ENCODE data around the gene SCYGR6. TPM values are rescaled to one million over a fixed set of nuclear protein-coding genes. Genes with fewer than 3 reads are reported as not detected.

The SCYGR6 gene
- total and polyA plus RNA-seq, 4 experiments from 2014 or later: not detected

- Mint-ChIP-seq H3K36me3 (no peaks in the 10 kb centered on the region), H3K27me3 (peaks cover 4 to 17% of the 10 kb centered on the region in 2 donors), H3K9me3 (no peaks in the 10 kb centered on the region), H3K27ac (no peak overlapping the region), H3K4me3 (no peak overlapping the region), H3K4me1 (peaks cover 0 to 7% (median 0%) of the 10 kb centered on the region in 4 donors)
- Histone ChIP-seq H3K36me3 (ENCODE audit: insufficient read depth, low read length) (no peaks in the 10 kb centered on the region), H3K4me3 (ENCODE audit: low read length in 2 of 2) (no peak overlapping the region), H3K9me3 (ENCODE audit: control insufficient read depth in 1 of 2, low read length in 2 of 2) (no peaks in the 10 kb centered on the region), H3K27me3 (ENCODE audit: insufficient read depth, low read length) (no peaks in the 10 kb centered on the region), H3K27ac (ENCODE audit: low read depth, low read length) (no peak overlapping the region), H3K4me1 (ENCODE audit: insufficient read depth, low read length) (peaks cover 2% of the 10 kb centered on the region)
- intact Hi-C loops (cut with micrococcal nuclease): no loop called here
- DNase-seq: no peak
- ChIA-PET POLR2A (ENCODE audit: partially characterized antibody) (no interaction called here), CTCF (ENCODE audit: partially characterized antibody) (interaction anchor here (0.7 kb wide), 1 partner anchor 10 kb away, joined by 4 read pairs; no protein-coding TSS in a partner anchor)
Observed at GRCh38 chr2:227713291-227713690, 11.3 kb downstream of the SCYGR6 start.

- Histone ChIP-seq H3K36me3 (ENCODE audit: insufficient read depth, low read length) (no peaks in the 10 kb centered on the region), H3K4me3 (ENCODE audit: low read length in 2 of 2) (no peak overlapping the region), H3K27me3 (ENCODE audit: insufficient read depth, low read length) (no peaks in the 10 kb centered on the region), H3K9me3 (ENCODE audit: control insufficient read depth in 1 of 2, low read length in 2 of 2) (no peaks in the 10 kb centered on the region), H3K27ac (ENCODE audit: low read depth, low read length) (no peak overlapping the region), H3K4me1 (ENCODE audit: insufficient read depth, low read length) (no peaks in the 10 kb centered on the region)
- no peaks in the 10 kb centered on the region for H3K36me3 Mint-ChIP-seq
- intact Hi-C loops (cut with micrococcal nuclease): no loop called here
- peaks cover 6 to 11% of the 10 kb centered on the region in 2 donors for H3K27me3 Mint-ChIP-seq
- H3K9me3 Mint-ChIP-seq: no peaks in the 10 kb centered on the region
- no peak for DNase-seq
- no peak overlapping the region for H3K4me3 Mint-ChIP-seq
- no peaks in the 10 kb centered on the region for H3K4me1 Mint-ChIP-seq
- H3K27ac Mint-ChIP-seq: no peak overlapping the region
- POLR2A ChIA-PET (ENCODE audit: partially characterized antibody): no interaction called here
- CTCF ChIA-PET (ENCODE audit: partially characterized antibody): no interaction called here
Observed at GRCh38 chr2:227710986-227711385, 13.6 kb downstream of the SCYGR6 start.

GRCh38 chr2:227707390-227707789, 17.2 kb downstream of the SCYGR6 start:
- Mint-ChIP-seq H3K27me3 (peaks cover 14 to 20% of the 10 kb centered on the region in 2 donors), H3K27ac (no peak overlapping the region), H3K4me3 (no peak overlapping the region), H3K9me3 (no peaks in the 10 kb centered on the region), H3K36me3 (no peaks in the 10 kb centered on the region), H3K4me1 (no peaks in the 10 kb centered on the region)
- no peak for DNase-seq
- H3K4me1 ChIP-seq (ENCODE audit: insufficient read depth, low read length): no peaks in the 10 kb centered on the region
- intact Hi-C loops (cut with micrococcal nuclease): no loop called here
- H3K27ac ChIP-seq (ENCODE audit: low read depth, low read length): no peak overlapping the region
- H3K27me3 ChIP-seq (ENCODE audit: insufficient read depth, low read length): no peaks in the 10 kb centered on the region
- POLR2A ChIA-PET (ENCODE audit: partially characterized antibody): no interaction called here
- H3K36me3 ChIP-seq (ENCODE audit: insufficient read depth, low read length): no peaks in the 10 kb centered on the region
- H3K4me3 ChIP-seq (ENCODE audit: low read length in 2 of 2): no peak overlapping the region
- CTCF ChIA-PET (ENCODE audit: partially characterized antibody): interaction anchor here (1.0 kb wide), 1 partner anchor 9 kb away, joined by 3 read pairs; no protein-coding TSS in a partner anchor
- H3K9me3 ChIP-seq (ENCODE audit: control insufficient read depth in 1 of 2, low read length in 2 of 2): no peaks in the 10 kb centered on the region

GRCh38 chr2:227706859-227707258, 17.7 kb downstream of the SCYGR6 start:
- intact Hi-C loops (cut with micrococcal nuclease): no loop called here
- no peak overlapping the region for H3K27ac ChIP-seq (ENCODE audit: low read depth, low read length)
- no peaks in the 10 kb centered on the region for H3K4me1 ChIP-seq (ENCODE audit: insufficient read depth, low read length)
- ChIA-PET CTCF (ENCODE audit: partially characterized antibody) (interaction anchor here (1.0 kb wide), 1 partner anchor 9 kb away, joined by 3 read pairs; no protein-coding TSS in a partner anchor), POLR2A (ENCODE audit: partially characterized antibody) (no interaction called here)
- no peaks in the 10 kb centered on the region for H3K4me1 Mint-ChIP-seq
- peaks cover 15 to 20% of the 10 kb centered on the region in 2 donors for H3K27me3 Mint-ChIP-seq
- H3K4me3 Mint-ChIP-seq: no peak overlapping the region
- no peak overlapping the region for H3K4me3 ChIP-seq (ENCODE audit: low read length in 2 of 2)
- DNase-seq: no peak
- no peaks in the 10 kb centered on the region for H3K9me3 Mint-ChIP-seq
- no peaks in the 10 kb centered on the region for H3K27me3 ChIP-seq (ENCODE audit: insufficient read depth, low read length)
- no peaks in the 10 kb centered on the region for H3K36me3 Mint-ChIP-seq
- no peak overlapping the region for H3K27ac Mint-ChIP-seq
- H3K9me3 ChIP-seq (ENCODE audit: control insufficient read depth in 1 of 2, low read length in 2 of 2): no peaks in the 10 kb centered on the region
- H3K36me3 ChIP-seq (ENCODE audit: insufficient read depth, low read length): no peaks in the 10 kb centered on the region

GRCh38 chr2:227703961-227704360, 20.6 kb downstream of the SCYGR6 start:
- no peaks in the 10 kb centered on the region for H3K36me3 Mint-ChIP-seq
- no peaks in the 10 kb centered on the region for H3K9me3 Mint-ChIP-seq
- Histone ChIP-seq H3K36me3 (ENCODE audit: insufficient read depth, low read length) (no peaks in the 10 kb centered on the region), H3K4me3 (ENCODE audit: low read length in 2 of 2) (no peak overlapping the region), H3K9me3 (ENCODE audit: control insufficient read depth in 1 of 2, low read length in 2 of 2) (no peaks in the 10 kb centered on the region), H3K4me1 (ENCODE audit: insufficient read depth, low read length) (no peaks in the 10 kb centered on the region), H3K27me3 (ENCODE audit: insufficient read depth, low read length) (no peaks in the 10 kb centered on the region), H3K27ac (ENCODE audit: low read depth, low read length) (no peak overlapping the region)
- no peak for DNase-seq
- CTCF ChIA-PET (ENCODE audit: partially characterized antibody): no interaction called here
- intact Hi-C loops (cut with micrococcal nuclease): no loop called here
- no peaks in the 10 kb centered on the region for H3K4me1 Mint-ChIP-seq
- no peak overlapping the region for H3K4me3 Mint-ChIP-seq
- POLR2A ChIA-PET (ENCODE audit: partially characterized antibody): no interaction called here
- H3K27ac Mint-ChIP-seq: no peak overlapping the region
- peaks cover 19 to 27% of the 10 kb centered on the region in 2 donors for H3K27me3 Mint-ChIP-seq

- H3K27ac Mint-ChIP-seq: no peak overlapping the region
- intact Hi-C loops (cut with micrococcal nuclease): no loop called here
- CTCF ChIA-PET (ENCODE audit: partially characterized antibody): interaction anchor here (0.6 kb wide), 1 partner anchor 10 kb away, joined by 4 read pairs; no protein-coding TSS in a partner anchor
- H3K9me3 ChIP-seq (ENCODE audit: control insufficient read depth in 1 of 2, low read length in 2 of 2): no peaks in the 10 kb centered on the region
- no peaks in the 10 kb centered on the region for H3K4me1 Mint-ChIP-seq
- no peak overlapping the region for H3K4me3 Mint-ChIP-seq
- H3K4me3 ChIP-seq (ENCODE audit: low read length in 2 of 2): no peak overlapping the region
- no peaks in the 10 kb centered on the region for H3K4me1 ChIP-seq (ENCODE audit: insufficient read depth, low read length)
- DNase-seq: no peak
- POLR2A ChIA-PET (ENCODE audit: partially characterized antibody): no interaction called here
- no peaks in the 10 kb centered on the region for H3K9me3 Mint-ChIP-seq
- no peak overlapping the region for H3K27ac ChIP-seq (ENCODE audit: low read depth, low read length)
- H3K27me3 ChIP-seq (ENCODE audit: insufficient read depth, low read length): no peaks in the 10 kb centered on the region
- no peaks in the 10 kb centered on the region for H3K36me3 Mint-ChIP-seq
- H3K36me3 ChIP-seq (ENCODE audit: insufficient read depth, low read length): no peaks in the 10 kb centered on the region
- peaks cover 22 to 24% of the 10 kb centered on the region in 2 donors for H3K27me3 Mint-ChIP-seq
Observed at GRCh38 chr2:227703280-227703732, 21.3 kb downstream of the SCYGR6 start.

GRCh38 chr2:227701556-227701955, 23.0 kb downstream of the SCYGR6 start:
- intact Hi-C loops (cut with micrococcal nuclease): no loop called here
- POLR2A ChIA-PET (ENCODE audit: partially characterized antibody): no interaction called here
- no peak overlapping the region for H3K27ac Mint-ChIP-seq

More at GRCh38 chr2:227701556-227701955, 23.0 kb downstream of the SCYGR6 start:
- H3K27ac ChIP-seq (ENCODE audit: low read depth, low read length): no peak overlapping the region
- no peak for DNase-seq
- Mint-ChIP-seq H3K4me1 (no peaks in the 10 kb centered on the region), H3K4me3 (no peak overlapping the region), H3K9me3 (no peaks in the 10 kb centered on the region), H3K36me3 (no peaks in the 10 kb centered on the region), H3K27me3 (peaks cover 19 to 23% of the 10 kb centered on the region in 2 donors)
- CTCF ChIA-PET (ENCODE audit: partially characterized antibody): no interaction called here
- H3K4me1 ChIP-seq (ENCODE audit: insufficient read depth, low read length): no peaks in the 10 kb centered on the region
- no peaks in the 10 kb centered on the region for H3K27me3 ChIP-seq (ENCODE audit: insufficient read depth, low read length)
- H3K4me3 ChIP-seq (ENCODE audit: low read length in 2 of 2): no peak overlapping the region
- H3K9me3 ChIP-seq (ENCODE audit: control insufficient read depth in 1 of 2, low read length in 2 of 2): no peaks in the 10 kb centered on the region
- H3K36me3 ChIP-seq (ENCODE audit: insufficient read depth, low read length): no peaks in the 10 kb centered on the region
